GM23338 (cell line): ENCODE measurements around the gene DOCK10. TPM values are rescaled to one million over a fixed set of nuclear protein-coding genes. Genes with fewer than 3 reads are reported as not detected.

ENCODE experiments used
- ATAC-seq: fragments of 200-7000 bp; cut with Tn5 transposase; 3 replicates; pipeline ENCODE4 v1.9.1; 2020
- DNase-seq: peaks from one replicate; pipeline ENCODE4 v3.0.0-alpha.2; 2015; ENCODE audit warnings: low spot score
- H2AFZ ChIP-seq: fragments of 200-600 bp; sonication (generic); 2 replicates; pipeline ENCODE4 v1.8.0; 2016; ENCODE audit warnings: antibody characterized with exemption, mild to moderate bottlenecking, moderate library complexity
- H3F3A ChIP-seq: fragments of 200-600 bp; sonication (generic); replicated peaks from 2 replicates; pipeline ENCODE4 v1.8.0; 2017; ENCODE audit warnings: antibody characterized with exemption, mixed run types, low read depth
- H3K27ac ChIP-seq: fragments of 200-600 bp; sonication (generic); 2 replicates; pipeline ENCODE4 v1.6.1; 2016; ENCODE audit warnings: low read depth
- H3K27me3 ChIP-seq: fragments of 200-600 bp; sonication (generic); 2 replicates; pipeline ENCODE4 v1.8.0; 2016; ENCODE audit warnings: mild to moderate bottlenecking, mixed run types, moderate library complexity; ENCODE audit not compliant: insufficient read depth
- H3K36me3 ChIP-seq: fragments of 200-600 bp; sonication (generic); 2 replicates; pipeline ENCODE4 v1.8.0; 2016; ENCODE audit warnings: mild to moderate bottlenecking; ENCODE audit not compliant: insufficient read depth
- H3K4me1 ChIP-seq: fragments of 200-600 bp; sonication (generic); 2 replicates; pipeline ENCODE4 v1.8.0; 2016; ENCODE audit warnings: mild to moderate bottlenecking, moderate library complexity; ENCODE audit not compliant: insufficient read depth
- H3K4me2 ChIP-seq: fragments of 200-600 bp; sonication (generic); 2 replicates; pipeline ENCODE4 v1.7.1; 2017; ENCODE audit warnings: mixed run types
- H3K4me3 ChIP-seq: fragments of 200-600 bp; sonication (generic); 2 replicates; pipeline ENCODE4 v1.6.1; 2016; ENCODE audit warnings: mixed run types
- H3K79me2 ChIP-seq: fragments of 200-600 bp; sonication (generic); replicated peaks from 2 replicates; pipeline ENCODE4 v1.8.0; 2017; ENCODE audit warnings: mild to moderate bottlenecking; ENCODE audit not compliant: insufficient read depth
- H3K9me2 ChIP-seq: fragments of 200-600 bp; sonication (generic); 2 replicates; pipeline ENCODE4 v1.8.0; 2017; ENCODE audit not compliant: insufficient read depth
- H4K20me1 ChIP-seq: fragments of 200-600 bp; sonication (generic); replicated peaks from 2 replicates; pipeline ENCODE4 v1.8.0; 2017; ENCODE audit warnings: mild to moderate bottlenecking; ENCODE audit not compliant: insufficient read depth
- H3K27ac Mint-ChIP-seq: 2 replicates; pipeline ENCODE4 v1.8.0; 2020; ENCODE audit warnings: inconsistent platforms, mild to moderate bottlenecking, moderate library complexity, mixed read lengths
- H3K27me3 Mint-ChIP-seq: 3 replicates; pipeline ENCODE4 v1.8.0; 2022; ENCODE audit warnings: low read depth, mild to moderate bottlenecking, moderate library complexity, mixed read lengths, inconsistent platforms; ENCODE audit not compliant: insufficient read depth, poor library complexity
- H3K36me3 Mint-ChIP-seq: 3 replicates; pipeline ENCODE4 v1.8.0; 2021; ENCODE audit warnings: low read depth, mild to moderate bottlenecking, inconsistent platforms, moderate library complexity, mixed read lengths
- H3K4me1 Mint-ChIP-seq: 3 replicates; pipeline ENCODE4 v1.8.0; 2020; ENCODE audit warnings: mild to moderate bottlenecking, inconsistent platforms, mixed read lengths
- H3K4me3 Mint-ChIP-seq: 3 replicates; pipeline ENCODE4 v1.8.0; 2021; ENCODE audit warnings: moderate library complexity, mild to moderate bottlenecking, inconsistent platforms, mixed read lengths
- H3K9me3 Mint-ChIP-seq: 3 replicates; pipeline ENCODE4 v1.8.0; 2020; ENCODE audit warnings: moderate library complexity, mild to moderate bottlenecking, inconsistent platforms, mixed read lengths
- CREB1 ChIP-seq: fragments of 250-450 bp; sonication (Bioruptor Pico); IDR thresholded peaks from 2 replicates; pipeline ENCODE4 v1.5.0; 2020; ENCODE audit warnings: low read depth, mild to moderate bottlenecking, moderate library complexity
- EZH2 ChIP-seq: fragments of 200-600 bp; sonication (generic); IDR thresholded peaks from one replicate; pipeline ENCODE4 v1.8.0; 2017; ENCODE audit warnings: antibody characterized with exemption, mild to moderate bottlenecking, low read depth; ENCODE audit not compliant: unreplicated experiment
- JUNB ChIP-seq: IDR thresholded peaks from one replicate; pipeline ENCODE4 v1.6.1; 2016; ENCODE audit warnings: antibody characterized with exemption; ENCODE audit not compliant: unreplicated experiment
- NANOG ChIP-seq: IDR thresholded peaks from 2 replicates; pipeline ENCODE4 v1.6.1; 2016; ENCODE audit warnings: antibody characterized with exemption, borderline replicate concordance
- POLR2AphosphoS5 ChIP-seq: IDR thresholded peaks from 2 replicates; pipeline ENCODE4 v1.6.1; 2016; ENCODE audit warnings: antibody characterized with exemption, low read depth
- STAT1 ChIP-seq: IDR thresholded peaks from one replicate; pipeline ENCODE4 v1.6.1; 2016; ENCODE audit warnings: antibody characterized with exemption; ENCODE audit not compliant: unreplicated experiment
- ZNF331 ChIP-seq: fragments of 250-450 bp; sonication (Bioruptor Pico); IDR thresholded peaks from 2 replicates; pipeline ENCODE4 v1.5.0; 2020; ENCODE audit warnings: low read depth, mild to moderate bottlenecking, moderate library complexity
- polyA plus RNA-seq: library from polyadenylated mRNA; unstranded; fragments of >200 nt; fragmentation: Nextera tagmentation; extraction: Ambion mirVana; gene quantifications from 2 replicates; pipeline ENCODE4 v1.2.1, GENCODE V29; 2016
- total RNA-seq: library from RNA; depleted of rRNA; stranded (reverse); fragments of >200 nt; shearing (Covaris generic); gene quantifications from 2 replicates; pipeline ENCODE4 v1.2.3, GENCODE V29; 2014
- TF ChIP-seq, protein P1 (sequence below): fragments of 250-450 bp; sonication (Bioruptor Pico); IDR thresholded peaks from 2 replicates; pipeline ENCODE4 v1.5.0; 2020; ENCODE audit warnings: mild to moderate bottlenecking, moderate library complexity
- TF ChIP-seq, protein P2 (sequence below), 2 experiments: fragments of 200-600 bp in 1 of 2; sonication (generic) in 1 of 2; conservative IDR thresholded peaks; 2 replicates each; pipeline versions ENCODE4 v1.5.1 to v1.6.1; 2016 to 2017; ENCODE audit warnings: antibody characterized with exemption in 2 of 2, low read depth in 2 of 2, mild to moderate bottlenecking in 2 of 2, moderate library complexity in 1 of 2
- TF ChIP-seq, protein P3 (sequence below): IDR thresholded peaks from 2 replicates; pipeline ENCODE4 v1.6.1; 2016; ENCODE audit warnings: antibody characterized with exemption
- TF ChIP-seq, protein P4 (sequence below): IDR thresholded peaks from one replicate; pipeline ENCODE4 v1.6.1; 2018; ENCODE audit warnings: antibody characterized with exemption; ENCODE audit not compliant: unreplicated experiment

DOCK10 gene
- total and polyA plus RNA-seq, 2 experiments from 2014 or later, result 1.0 to 1.7 TPM

DNA sequence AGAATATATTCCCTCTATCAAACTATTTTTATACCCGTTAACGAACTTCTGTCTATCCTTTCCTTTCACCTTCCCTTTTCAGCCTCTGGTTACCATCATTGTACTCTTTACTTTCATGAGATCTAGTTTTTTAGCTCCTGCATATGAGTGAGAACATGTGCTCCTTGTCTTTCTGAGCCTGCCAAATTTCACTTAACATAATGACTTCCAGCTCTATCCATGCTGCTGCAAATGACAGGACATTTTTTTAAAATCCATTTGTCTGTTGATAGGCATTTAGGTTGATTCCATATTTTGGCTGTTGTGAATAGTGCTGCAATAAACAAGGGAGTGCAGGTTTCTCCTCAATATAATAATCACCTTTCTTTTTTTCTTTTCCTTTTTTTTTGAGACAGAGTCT lies 317.9 kb downstream of the DOCK10 start (continued):
- no peak for TF ChIP-seq CREB1 (CRISPR knock-in tag)
- TF ChIP-seq, protein P1, sequence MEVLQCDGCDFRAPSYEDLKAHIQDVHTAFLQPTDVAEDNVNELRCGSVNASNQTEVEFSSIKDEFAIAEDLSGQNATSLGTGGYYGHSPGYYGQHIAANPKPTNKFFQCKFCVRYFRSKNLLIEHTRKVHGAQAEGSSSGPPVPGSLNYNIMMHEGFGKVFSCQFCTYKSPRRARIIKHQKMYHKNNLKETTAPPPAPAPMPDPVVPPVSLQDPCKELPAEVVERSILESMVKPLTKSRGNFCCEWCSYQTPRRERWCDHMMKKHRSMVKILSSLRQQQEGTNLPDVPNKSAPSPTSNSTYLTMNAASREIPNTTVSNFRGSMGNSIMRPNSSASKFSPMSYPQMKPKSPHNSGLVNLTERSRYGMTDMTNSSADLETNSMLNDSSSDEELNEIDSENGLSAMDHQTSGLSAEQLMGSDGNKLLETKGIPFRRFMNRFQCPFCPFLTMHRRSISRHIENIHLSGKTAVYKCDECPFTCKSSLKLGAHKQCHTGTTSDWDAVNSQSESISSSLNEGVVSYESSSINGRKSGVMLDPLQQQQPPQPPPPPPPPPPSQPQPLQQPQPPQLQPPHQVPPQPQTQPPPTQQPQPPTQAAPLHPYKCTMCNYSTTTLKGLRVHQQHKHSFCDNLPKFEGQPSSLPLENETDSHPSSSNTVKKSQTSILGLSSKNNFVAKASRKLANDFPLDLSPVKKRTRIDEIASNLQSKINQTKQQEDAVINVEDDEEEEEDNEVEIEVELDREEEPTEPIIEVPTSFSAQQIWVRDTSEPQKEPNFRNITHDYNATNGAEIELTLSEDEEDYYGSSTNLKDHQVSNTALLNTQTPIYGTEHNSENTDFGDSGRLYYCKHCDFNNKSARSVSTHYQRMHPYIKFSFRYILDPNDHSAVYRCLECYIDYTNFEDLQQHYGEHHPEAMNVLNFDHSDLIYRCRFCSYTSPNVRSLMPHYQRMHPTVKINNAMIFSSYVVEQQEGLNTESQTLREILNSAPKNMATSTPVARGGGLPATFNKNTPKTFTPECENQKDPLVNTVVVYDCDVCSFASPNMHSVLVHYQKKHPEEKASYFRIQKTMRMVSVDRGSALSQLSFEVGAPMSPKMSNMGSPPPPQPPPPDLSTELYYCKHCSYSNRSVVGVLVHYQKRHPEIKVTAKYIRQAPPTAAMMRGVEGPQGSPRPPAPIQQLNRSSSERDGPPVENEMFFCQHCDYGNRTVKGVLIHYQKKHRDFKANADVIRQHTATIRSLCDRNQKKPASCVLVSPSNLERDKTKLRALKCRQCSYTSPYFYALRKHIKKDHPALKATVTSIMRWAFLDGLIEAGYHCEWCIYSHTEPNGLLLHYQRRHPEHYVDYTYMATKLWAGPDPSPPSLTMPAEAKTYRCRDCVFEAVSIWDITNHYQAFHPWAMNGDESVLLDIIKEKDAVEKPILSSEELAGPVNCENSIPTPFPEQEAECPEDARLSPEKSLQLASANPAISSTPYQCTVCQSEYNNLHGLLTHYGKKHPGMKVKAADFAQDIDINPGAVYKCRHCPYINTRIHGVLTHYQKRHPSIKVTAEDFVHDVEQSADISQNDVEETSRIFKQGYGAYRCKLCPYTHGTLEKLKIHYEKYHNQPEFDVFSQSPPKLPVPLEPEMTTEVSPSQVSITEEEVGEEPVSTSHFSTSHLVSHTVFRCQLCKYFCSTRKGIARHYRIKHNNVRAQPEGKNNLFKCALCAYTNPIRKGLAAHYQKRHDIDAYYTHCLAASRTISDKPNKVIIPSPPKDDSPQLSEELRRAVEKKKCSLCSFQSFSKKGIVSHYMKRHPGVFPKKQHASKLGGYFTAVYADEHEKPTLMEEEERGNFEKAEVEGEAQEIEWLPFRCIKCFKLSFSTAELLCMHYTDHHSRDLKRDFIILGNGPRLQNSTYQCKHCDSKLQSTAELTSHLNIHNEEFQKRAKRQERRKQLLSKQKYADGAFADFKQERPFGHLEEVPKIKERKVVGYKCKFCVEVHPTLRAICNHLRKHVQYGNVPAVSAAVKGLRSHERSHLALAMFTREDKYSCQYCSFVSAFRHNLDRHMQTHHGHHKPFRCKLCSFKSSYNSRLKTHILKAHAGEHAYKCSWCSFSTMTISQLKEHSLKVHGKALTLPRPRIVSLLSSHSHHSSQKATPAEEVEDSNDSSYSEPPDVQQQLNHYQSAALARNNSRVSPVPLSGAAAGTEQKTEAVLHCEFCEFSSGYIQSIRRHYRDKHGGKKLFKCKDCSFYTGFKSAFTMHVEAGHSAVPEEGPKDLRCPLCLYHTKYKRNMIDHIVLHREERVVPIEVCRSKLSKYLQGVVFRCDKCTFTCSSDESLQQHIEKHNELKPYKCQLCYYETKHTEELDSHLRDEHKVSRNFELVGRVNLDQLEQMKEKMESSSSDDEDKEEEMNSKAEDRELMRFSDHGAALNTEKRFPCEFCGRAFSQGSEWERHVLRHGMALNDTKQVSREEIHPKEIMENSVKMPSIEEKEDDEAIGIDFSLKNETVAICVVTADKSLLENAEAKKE (CRISPR knock-in tag), result no peak
- TF ChIP-seq NANOG, result no peak
- TF ChIP-seq POLR2AphosphoS5, result no peak
- TF ChIP-seq EZH2, result no peak
- no peak for TF ChIP-seq ZNF331 (CRISPR knock-in tag)
- TF ChIP-seq JUNB, result no peak

DNA sequence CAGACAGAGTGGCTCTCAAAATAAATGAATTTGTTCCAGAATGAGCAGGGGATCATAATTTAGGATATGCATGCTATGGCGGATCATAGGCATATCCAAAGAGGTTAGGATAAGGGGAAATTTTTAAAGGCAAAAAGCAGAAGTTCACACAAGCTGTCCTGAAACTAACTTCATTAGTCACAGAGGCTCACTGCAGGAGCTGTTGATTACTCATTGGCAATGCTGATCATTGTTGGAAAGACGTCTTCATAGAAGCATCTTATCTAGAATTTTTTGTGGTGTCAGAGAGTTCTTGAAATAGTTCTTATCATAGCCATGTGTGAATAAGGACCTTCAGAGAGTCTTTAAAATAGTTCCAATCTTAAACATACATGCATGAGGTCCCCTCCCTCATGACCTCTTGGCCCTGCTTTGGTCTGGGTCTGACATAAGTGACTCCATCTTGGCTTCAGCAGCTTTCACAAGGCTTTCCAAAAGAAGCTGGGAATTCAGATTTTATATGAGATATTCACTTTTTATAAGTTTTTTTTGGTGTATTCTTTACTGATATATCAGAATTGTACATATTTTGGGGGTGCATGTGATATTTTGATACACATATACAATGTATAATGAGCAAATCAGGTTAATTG lies 318.6 kb downstream of the DOCK10 start:
- ATAC-seq (no peak), DNase-seq (no peak)
- 0 out of 2 replicates have a peak, but pooled peaks cover 9% of the 10 kb centered on the region for H3K9me2 ChIP-seq
- H3K4me1 ChIP-seq, result no peaks in the 10 kb centered on the region
- no peak overlapping the region for H3K4me2 ChIP-seq
- no peaks in the 10 kb centered on the region for H3K36me3 ChIP-seq
- no peaks in the 10 kb centered on the region for H3K27me3 Mint-ChIP-seq
- 0 out of 3 replicates have a peak, but pooled peaks cover 2% of the 10 kb centered on the region for H3K36me3 Mint-ChIP-seq
- H3K27ac ChIP-seq, result no peak overlapping the region
- H3F3A ChIP-seq, result no peaks in the 10 kb centered on the region
- no peaks in the 10 kb centered on the region for H3K79me2 ChIP-seq
- peaks cover 15% of the 10 kb centered on the region; the same call in 2 of the 3 replicates for H3K9me3 Mint-ChIP-seq
- no peaks in the 10 kb centered on the region for H3K27me3 ChIP-seq
- no peak overlapping the region for H2AFZ ChIP-seq
- H4K20me1 ChIP-seq, result no peaks in the 10 kb centered on the region
- no peak overlapping the region for H3K4me3 Mint-ChIP-seq
- H3K27ac Mint-ChIP-seq, result no peak overlapping the region
- no peaks in the 10 kb centered on the region for H3K4me1 Mint-ChIP-seq
- H3K4me3 ChIP-seq, result no peak overlapping the region
- TF ChIP-seq JUNB (no peak), STAT1 (no peak), ZNF331 (CRISPR knock-in tag) (no peak), CREB1 (CRISPR knock-in tag) (no peak)
- TF ChIP-seq, protein P2, sequence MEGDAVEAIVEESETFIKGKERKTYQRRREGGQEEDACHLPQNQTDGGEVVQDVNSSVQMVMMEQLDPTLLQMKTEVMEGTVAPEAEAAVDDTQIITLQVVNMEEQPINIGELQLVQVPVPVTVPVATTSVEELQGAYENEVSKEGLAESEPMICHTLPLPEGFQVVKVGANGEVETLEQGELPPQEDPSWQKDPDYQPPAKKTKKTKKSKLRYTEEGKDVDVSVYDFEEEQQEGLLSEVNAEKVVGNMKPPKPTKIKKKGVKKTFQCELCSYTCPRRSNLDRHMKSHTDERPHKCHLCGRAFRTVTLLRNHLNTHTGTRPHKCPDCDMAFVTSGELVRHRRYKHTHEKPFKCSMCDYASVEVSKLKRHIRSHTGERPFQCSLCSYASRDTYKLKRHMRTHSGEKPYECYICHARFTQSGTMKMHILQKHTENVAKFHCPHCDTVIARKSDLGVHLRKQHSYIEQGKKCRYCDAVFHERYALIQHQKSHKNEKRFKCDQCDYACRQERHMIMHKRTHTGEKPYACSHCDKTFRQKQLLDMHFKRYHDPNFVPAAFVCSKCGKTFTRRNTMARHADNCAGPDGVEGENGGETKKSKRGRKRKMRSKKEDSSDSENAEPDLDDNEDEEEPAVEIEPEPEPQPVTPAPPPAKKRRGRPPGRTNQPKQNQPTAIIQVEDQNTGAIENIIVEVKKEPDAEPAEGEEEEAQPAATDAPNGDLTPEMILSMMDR (conservative IDR thresholded peaks at IDR 0.05; ENCODE audit: low read depth in 2 of 2), result no peak
- TF ChIP-seq, protein P3, sequence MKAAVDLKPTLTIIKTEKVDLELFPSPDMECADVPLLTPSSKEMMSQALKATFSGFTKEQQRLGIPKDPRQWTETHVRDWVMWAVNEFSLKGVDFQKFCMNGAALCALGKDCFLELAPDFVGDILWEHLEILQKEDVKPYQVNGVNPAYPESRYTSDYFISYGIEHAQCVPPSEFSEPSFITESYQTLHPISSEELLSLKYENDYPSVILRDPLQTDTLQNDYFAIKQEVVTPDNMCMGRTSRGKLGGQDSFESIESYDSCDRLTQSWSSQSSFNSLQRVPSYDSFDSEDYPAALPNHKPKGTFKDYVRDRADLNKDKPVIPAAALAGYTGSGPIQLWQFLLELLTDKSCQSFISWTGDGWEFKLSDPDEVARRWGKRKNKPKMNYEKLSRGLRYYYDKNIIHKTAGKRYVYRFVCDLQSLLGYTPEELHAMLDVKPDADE, result no peak
- TF ChIP-seq, protein P4, sequence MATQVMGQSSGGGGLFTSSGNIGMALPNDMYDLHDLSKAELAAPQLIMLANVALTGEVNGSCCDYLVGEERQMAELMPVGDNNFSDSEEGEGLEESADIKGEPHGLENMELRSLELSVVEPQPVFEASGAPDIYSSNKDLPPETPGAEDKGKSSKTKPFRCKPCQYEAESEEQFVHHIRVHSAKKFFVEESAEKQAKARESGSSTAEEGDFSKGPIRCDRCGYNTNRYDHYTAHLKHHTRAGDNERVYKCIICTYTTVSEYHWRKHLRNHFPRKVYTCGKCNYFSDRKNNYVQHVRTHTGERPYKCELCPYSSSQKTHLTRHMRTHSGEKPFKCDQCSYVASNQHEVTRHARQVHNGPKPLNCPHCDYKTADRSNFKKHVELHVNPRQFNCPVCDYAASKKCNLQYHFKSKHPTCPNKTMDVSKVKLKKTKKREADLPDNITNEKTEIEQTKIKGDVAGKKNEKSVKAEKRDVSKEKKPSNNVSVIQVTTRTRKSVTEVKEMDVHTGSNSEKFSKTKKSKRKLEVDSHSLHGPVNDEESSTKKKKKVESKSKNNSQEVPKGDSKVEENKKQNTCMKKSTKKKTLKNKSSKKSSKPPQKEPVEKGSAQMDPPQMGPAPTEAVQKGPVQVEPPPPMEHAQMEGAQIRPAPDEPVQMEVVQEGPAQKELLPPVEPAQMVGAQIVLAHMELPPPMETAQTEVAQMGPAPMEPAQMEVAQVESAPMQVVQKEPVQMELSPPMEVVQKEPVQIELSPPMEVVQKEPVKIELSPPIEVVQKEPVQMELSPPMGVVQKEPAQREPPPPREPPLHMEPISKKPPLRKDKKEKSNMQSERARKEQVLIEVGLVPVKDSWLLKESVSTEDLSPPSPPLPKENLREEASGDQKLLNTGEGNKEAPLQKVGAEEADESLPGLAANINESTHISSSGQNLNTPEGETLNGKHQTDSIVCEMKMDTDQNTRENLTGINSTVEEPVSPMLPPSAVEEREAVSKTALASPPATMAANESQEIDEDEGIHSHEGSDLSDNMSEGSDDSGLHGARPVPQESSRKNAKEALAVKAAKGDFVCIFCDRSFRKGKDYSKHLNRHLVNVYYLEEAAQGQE, result no peak
